A673 (cell line): ENCODE data around the gene EGLN2. TPM values are rescaled to one million over a fixed set of nuclear protein-coding genes. Genes with fewer than 3 reads are reported as not detected.
A peak's percentile ranks its signal among the peaks of the same experiment; 100 is the strongest.

Experiments
- BruUV-seq: library from RNA; stranded (reverse); fragments of 400-500 nt; replicated peaks from 2 replicates; lab custom pipeline; 2021; lab: Mats Ljungman, UMichigan
- CTCF ChIA-PET: fragments of 300-600 bp; sonication (Branson Sonifier 250); formaldehyde crosslinking; loops from one replicate; lab custom pipeline; 2022; ENCODE audit warnings: antibody characterized with exemption; lab: Charles Lee
- POLR2A ChIA-PET: fragments of 300-600 bp; sonication (Branson Sonifier 250); formaldehyde crosslinking; loops from one replicate; lab custom pipeline; 2022; ENCODE audit warnings: antibody characterized with exemption; ENCODE audit not compliant: low non-redundant PET; lab: Charles Lee
- DNase-seq: peaks from one replicate; pipeline ENCODE4 v3.0.0-alpha.2; 2015; ENCODE audit warnings: low spot score
- H3K27ac ChIP-seq: fragments of 200-600 bp; sonication (generic); 2 replicates; pipeline ENCODE4 v1.5.1; 2016; ENCODE audit warnings: mixed run types, low read depth, mild to moderate bottlenecking, mixed read lengths, antibody characterized with exemption, low read length; ENCODE audit not compliant: poor library complexity, severe bottlenecking
- H3K27me3 ChIP-seq: fragments of 200-600 bp; sonication (generic); replicated peaks from 2 replicates; pipeline ENCODE4 v1.6.1; 2017; ENCODE audit warnings: mixed run types, low read depth, mild to moderate bottlenecking, mixed read lengths, antibody characterized with exemption, low read length; ENCODE audit not compliant: insufficient read depth, poor library complexity
- H3K36me3 ChIP-seq: fragments of 200-600 bp; sonication (generic); 2 replicates; pipeline ENCODE4 v1.6.1; 2016; ENCODE audit warnings: mixed run types, mild to moderate bottlenecking, mixed read lengths, antibody characterized with exemption, low read length; ENCODE audit not compliant: insufficient read depth, poor library complexity, severe bottlenecking
- H3K4me1 ChIP-seq: fragments of 200-600 bp; sonication (generic); 2 replicates; pipeline ENCODE4 v1.6.1; 2017; ENCODE audit warnings: mixed run types, mild to moderate bottlenecking, mixed read lengths, antibody characterized with exemption, low read length; ENCODE audit not compliant: insufficient read depth, poor library complexity, severe bottlenecking
- H3K4me3 ChIP-seq: fragments of 200-600 bp; sonication (generic); 2 replicates; pipeline ENCODE4 v1.5.1; 2016; ENCODE audit warnings: low read depth, mixed run types, mild to moderate bottlenecking, mixed read lengths, low read length; ENCODE audit not compliant: poor library complexity, severe bottlenecking
- H3K9me3 ChIP-seq: fragments of 200-600 bp; sonication (generic); 2 replicates; pipeline ENCODE4 v1.6.1; 2016; ENCODE audit warnings: mixed run types, low read depth, mild to moderate bottlenecking, mixed read lengths, antibody characterized with exemption, low read length; ENCODE audit not compliant: poor library complexity, severe bottlenecking
- CTCF ChIP-seq: fragments of 300-800, 200-600 bp; sonication (generic); conservative IDR thresholded peaks from 2 replicates; pipeline ENCODE4 v1.5.1; 2017; ENCODE audit warnings: low read depth, mild to moderate bottlenecking, antibody characterized with exemption, low read length, moderate library complexity, mixed read lengths
- EZH2 ChIP-seq: fragments of 200-600 bp; sonication (generic); IDR thresholded peaks from 2 replicates; pipeline ENCODE4 v1.6.1; 2017; ENCODE audit warnings: borderline replicate concordance, low read depth, mild to moderate bottlenecking, mixed read lengths, antibody characterized with exemption, low read length; ENCODE audit not compliant: poor library complexity, severe bottlenecking
- intact Hi-C: fragments of 100-400 bp; cut with micrococcal nuclease; formaldehyde crosslinking; loops from one replicate; pipeline ENCODE4 v1.10.0; 2022; ENCODE audit not compliant: unreplicated experiment
- total RNA-seq: library from RNA; stranded (reverse); gene quantifications from 2 replicates; pipeline ENCODE4 v1.2.3, GENCODE V29; 2021

The EGLN2 gene
- total RNA-seq, 1 experiment from 2014 or later = 113 TPM

- peaks cover 64% of the 10 kb centered on the region for H3K4me1 ChIP-seq
- no peaks in the 10 kb centered on the region for H3K9me3 ChIP-seq
- intact Hi-C loops = loop anchor here (10.0 kb wide), 1 partner anchor 89 kb away; the partner anchor contains the start of genes COQ8B and ITPKC
- peaks cover 49% of the 10 kb centered on the region for H3K36me3 ChIP-seq
- DNase-seq = no peak
- H3K27ac ChIP-seq = peak overlapping the region; percentile 58
- no TSS peak for BruUV-seq
- no peaks in the 10 kb centered on the region for H3K27me3 ChIP-seq
- CTCF ChIA-PET = interaction anchor here (0.9 kb wide), 1 partner anchor 27 kb away, joined by 3 read pairs; no protein-coding TSS in a partner anchor
- POLR2A ChIA-PET = no interaction called here
- no peak overlapping the region for H3K4me3 ChIP-seq
- TF ChIP-seq EZH2 (no peak), CTCF (no peak)
Observed at GRCh38 chr19:40803857-40804782, 5.1 kb downstream of the EGLN2 start.

- ChIA-PET CTCF (interaction anchor here (0.9 kb wide), 1 partner anchor 28 kb away, joined by 3 read pairs; no protein-coding TSS in a partner anchor), POLR2A (no interaction called here)
- TF ChIP-seq EZH2 (no peak), CTCF (peak; percentile 24; the same call in 1 of the 2 replicates)
- DNase-seq = no peak
- no peaks in the 10 kb centered on the region for H3K9me3 ChIP-seq
- H3K4me1 ChIP-seq = peaks cover 64% of the 10 kb centered on the region
- no peak overlapping the region for H3K4me3 ChIP-seq
- no peaks in the 10 kb centered on the region for H3K27me3 ChIP-seq
- peaks cover 49% of the 10 kb centered on the region for H3K36me3 ChIP-seq
- BruUV-seq = no TSS peak
- H3K27ac ChIP-seq = peak overlapping the region; percentile 47
- intact Hi-C loops = loop anchor here (10.0 kb wide), 1 partner anchor 90 kb away; the partner anchor contains the start of genes COQ8B and ITPKC
Observed at GRCh38 chr19:40804783-40805242, 5.8 kb downstream of the EGLN2 start.

GRCh38 chr19:40805258-40805868 is 6.4 kb downstream of the EGLN2 start:
- Histone ChIP-seq H3K4me1 (peaks cover 58% of the 10 kb centered on the region), H3K27me3 (no peaks in the 10 kb centered on the region), H3K27ac (peak overlapping the region; percentile 47), H3K9me3 (no peaks in the 10 kb centered on the region), H3K36me3 (peaks cover 49% of the 10 kb centered on the region), H3K4me3 (no peak overlapping the region)
- TF ChIP-seq CTCF (no peak), EZH2 (no peak)
- CTCF ChIA-PET = no interaction called here
- POLR2A ChIA-PET = no interaction called here
- intact Hi-C loops = loop anchor here (10.0 kb wide), 1 partner anchor 91 kb away; the partner anchor contains the start of genes COQ8B and ITPKC
- no TSS peak for BruUV-seq
- no peak for DNase-seq
